ENCODE results near the gene AMOTL1. TPM values are rescaled to one million over a fixed set of nuclear protein-coding genes. Genes with fewer than 3 reads are reported as not detected.

AMOTL1 gene
- total RNA-seq, 1 experiment from 2014 or later, result 32.6 TPM

DNA sequence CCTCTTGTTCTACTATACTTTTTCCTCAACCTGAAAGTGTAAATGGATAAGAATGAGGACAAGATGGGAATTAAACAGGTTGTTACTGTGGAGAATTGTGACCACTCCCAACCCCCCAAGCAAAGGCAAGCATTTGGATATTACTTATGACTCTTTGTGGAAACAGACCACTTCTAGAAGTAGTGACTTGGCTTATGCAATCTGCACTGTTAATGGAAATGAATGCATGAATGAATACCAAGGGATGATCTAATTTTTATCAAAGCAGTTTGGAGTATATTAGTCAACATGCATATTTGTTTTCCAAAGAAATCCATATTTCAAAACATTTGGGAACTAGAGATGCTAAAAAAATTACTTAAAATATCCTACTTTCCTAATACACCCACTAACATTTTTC, 35.3 kb downstream of the AMOTL1 start:
- H3K36me3 ChIP-seq (ENCODE audit: low read depth, low read length), result peaks cover 35% of the 10 kb centered on the region
- no peaks in the 10 kb centered on the region for H3K27me3 ChIP-seq (ENCODE audit: low read length)
- ChIA-PET CTCF (no interaction called here), POLR2A (ENCODE audit: unreplicated experiment) (no interaction called here)
- no peaks in the 10 kb centered on the region for H3K9me2 ChIP-seq (replicated peaks; ENCODE audit: low read length)
- no peak for ATAC-seq
- no peaks in the 10 kb centered on the region for H3F3A ChIP-seq (ENCODE audit: low read length, unreplicated experiment)
- no peak overlapping the region for H3K27ac ChIP-seq (ENCODE audit: low read length)
- no peak overlapping the region for H3K4me3 ChIP-seq (ENCODE audit: low read length)
- H3K79me2 ChIP-seq (ENCODE audit: low read length), result peaks cover 47% of the 10 kb centered on the region
- intact Hi-C loops (cut with micrococcal nuclease), result no loop called here
- H3K4me2 ChIP-seq (ENCODE audit: low read length), result no peak overlapping the region
- H3K9ac ChIP-seq (ENCODE audit: low read length), result no peak overlapping the region
- no peaks in the 10 kb centered on the region for H4K20me1 ChIP-seq (ENCODE audit: low read length)
- H2AFZ ChIP-seq (ENCODE audit: low read length), result no peak overlapping the region
- H3K9me3 ChIP-seq (ENCODE audit: low read length), result no peaks in the 10 kb centered on the region
- H3K4me1 ChIP-seq (ENCODE audit: insufficient read depth, low read length), result no peaks in the 10 kb centered on the region
- no TSS peak for BruUV-seq (replicated peaks)
- TF ChIP-seq, protein P1, sequence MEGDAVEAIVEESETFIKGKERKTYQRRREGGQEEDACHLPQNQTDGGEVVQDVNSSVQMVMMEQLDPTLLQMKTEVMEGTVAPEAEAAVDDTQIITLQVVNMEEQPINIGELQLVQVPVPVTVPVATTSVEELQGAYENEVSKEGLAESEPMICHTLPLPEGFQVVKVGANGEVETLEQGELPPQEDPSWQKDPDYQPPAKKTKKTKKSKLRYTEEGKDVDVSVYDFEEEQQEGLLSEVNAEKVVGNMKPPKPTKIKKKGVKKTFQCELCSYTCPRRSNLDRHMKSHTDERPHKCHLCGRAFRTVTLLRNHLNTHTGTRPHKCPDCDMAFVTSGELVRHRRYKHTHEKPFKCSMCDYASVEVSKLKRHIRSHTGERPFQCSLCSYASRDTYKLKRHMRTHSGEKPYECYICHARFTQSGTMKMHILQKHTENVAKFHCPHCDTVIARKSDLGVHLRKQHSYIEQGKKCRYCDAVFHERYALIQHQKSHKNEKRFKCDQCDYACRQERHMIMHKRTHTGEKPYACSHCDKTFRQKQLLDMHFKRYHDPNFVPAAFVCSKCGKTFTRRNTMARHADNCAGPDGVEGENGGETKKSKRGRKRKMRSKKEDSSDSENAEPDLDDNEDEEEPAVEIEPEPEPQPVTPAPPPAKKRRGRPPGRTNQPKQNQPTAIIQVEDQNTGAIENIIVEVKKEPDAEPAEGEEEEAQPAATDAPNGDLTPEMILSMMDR (conservative IDR thresholded peaks at IDR 0.05; ENCODE audit: low read depth, low read length), result no peak
- TF ChIP-seq EZH2 (IDR thresholded peaks at IDR 0.05; ENCODE audit: low read length, unreplicated experiment), result no peak
- no peak for TF ChIP-seq EZH2phosphoT487 (IDR thresholded peaks at IDR 0.05; ENCODE audit: borderline replicate concordance, low read length)
- no peak for DNase-seq

DNA sequence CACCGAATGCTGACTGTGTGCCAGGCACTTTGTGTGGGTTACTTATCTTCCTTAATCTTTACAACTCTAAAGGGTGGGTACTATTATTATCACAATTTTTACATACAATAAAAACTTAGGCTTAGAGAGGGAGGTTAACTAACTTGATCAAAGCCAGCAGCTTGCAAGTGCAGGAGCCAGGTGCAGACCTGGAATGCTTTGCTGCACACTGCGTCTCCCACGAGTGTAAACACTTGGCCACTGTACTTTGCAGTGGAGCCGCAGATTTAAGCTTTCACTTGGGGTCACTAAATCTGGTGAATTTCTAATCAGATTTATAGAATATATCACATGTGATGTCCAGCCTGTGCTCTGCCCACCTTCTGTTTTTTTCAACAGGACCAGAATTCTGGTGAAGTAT, 36.7 kb downstream of the AMOTL1 start:
- H3F3A ChIP-seq (ENCODE audit: low read length, unreplicated experiment), result no peaks in the 10 kb centered on the region
- ATAC-seq, result no peak
- no peak overlapping the region for H2AFZ ChIP-seq (ENCODE audit: low read length)
- peaks cover 32% of the 10 kb centered on the region for H3K36me3 ChIP-seq (ENCODE audit: low read depth, low read length)
- no peaks in the 10 kb centered on the region for H3K27me3 ChIP-seq (ENCODE audit: low read length)
- H3K9me3 ChIP-seq (ENCODE audit: low read length), result no peaks in the 10 kb centered on the region
- peaks cover 43% of the 10 kb centered on the region for H3K79me2 ChIP-seq (ENCODE audit: low read length)
- no peak overlapping the region for H3K9ac ChIP-seq (ENCODE audit: low read length)
- no peaks in the 10 kb centered on the region for H3K4me1 ChIP-seq (ENCODE audit: insufficient read depth, low read length)
- no peak overlapping the region for H3K4me3 ChIP-seq (ENCODE audit: low read length)
- POLR2A ChIA-PET (ENCODE audit: unreplicated experiment), result no interaction called here
- H4K20me1 ChIP-seq (ENCODE audit: low read length), result no peaks in the 10 kb centered on the region
- H3K9me2 ChIP-seq (replicated peaks; ENCODE audit: low read length), result no peaks in the 10 kb centered on the region
- no peak overlapping the region for H3K4me2 ChIP-seq (ENCODE audit: low read length)
- TF ChIP-seq, protein P1 (conservative IDR thresholded peaks at IDR 0.05; ENCODE audit: low read depth, low read length), result no peak
- TF ChIP-seq EZH2 (IDR thresholded peaks at IDR 0.05; ENCODE audit: low read length, unreplicated experiment) (no peak), EZH2phosphoT487 (IDR thresholded peaks at IDR 0.05; ENCODE audit: borderline replicate concordance, low read length) (no peak)
- DNase-seq, result no peak
- no peak overlapping the region for H3K27ac ChIP-seq (ENCODE audit: low read length)
- no TSS peak for BruUV-seq (replicated peaks)
- CTCF ChIA-PET, result no interaction called here
- intact Hi-C loops (cut with micrococcal nuclease), result no loop called here

- Histone ChIP-seq H4K20me1 (ENCODE audit: low read length) (no peaks in the 10 kb centered on the region), H3K9ac (ENCODE audit: low read length) (no peak overlapping the region), H2AFZ (ENCODE audit: low read length) (no peak overlapping the region), H3K27me3 (ENCODE audit: low read length) (no peaks in the 10 kb centered on the region), H3K4me3 (ENCODE audit: low read length) (no peak overlapping the region), H3K4me2 (ENCODE audit: low read length) (no peak overlapping the region), H3F3A (ENCODE audit: low read length, unreplicated experiment) (no peaks in the 10 kb centered on the region), H3K36me3 (ENCODE audit: low read depth, low read length) (peaks cover 24% of the 10 kb centered on the region), H3K9me3 (ENCODE audit: low read length) (no peaks in the 10 kb centered on the region), H3K4me1 (ENCODE audit: insufficient read depth, low read length) (no peaks in the 10 kb centered on the region), H3K9me2 (replicated peaks; ENCODE audit: low read length) (no peaks in the 10 kb centered on the region), H3K27ac (ENCODE audit: low read length) (no peak overlapping the region), H3K79me2 (ENCODE audit: low read length) (peaks cover 38% of the 10 kb centered on the region)
- DNase-seq (no peak), ATAC-seq (no peak)
- no peak for TF ChIP-seq EZH2 (IDR thresholded peaks at IDR 0.05; ENCODE audit: low read length, unreplicated experiment)
- TF ChIP-seq EZH2phosphoT487 (IDR thresholded peaks at IDR 0.05; ENCODE audit: borderline replicate concordance, low read length), result no peak
- TF ChIP-seq, protein P1 (conservative IDR thresholded peaks at IDR 0.05; ENCODE audit: low read depth, low read length), result no peak
- ChIA-PET CTCF (no interaction called here), POLR2A (ENCODE audit: unreplicated experiment) (no interaction called here)
- intact Hi-C loops (cut with micrococcal nuclease), result no loop called here
- BruUV-seq (replicated peaks), result no TSS peak
These were observed 37.9 kb downstream of the AMOTL1 start for GRCh38 chr11:94806014-94806413.
